IPS-NIHi7 (cell line): ENCODE results near the gene CELA2A.
"Not testable (repeated sequence)": the region's sequence is repeated elsewhere in the genome, so short reads cannot be mapped to it uniquely, and the experiment has no call there.

Experiments
- DNase-seq: peaks from one replicate; pipeline ENCODE4 v3.0.0; 2012; ENCODE audit warnings: mixed read lengths; ENCODE audit errors: extremely low spot score

The CELA2A gene

DNA sequence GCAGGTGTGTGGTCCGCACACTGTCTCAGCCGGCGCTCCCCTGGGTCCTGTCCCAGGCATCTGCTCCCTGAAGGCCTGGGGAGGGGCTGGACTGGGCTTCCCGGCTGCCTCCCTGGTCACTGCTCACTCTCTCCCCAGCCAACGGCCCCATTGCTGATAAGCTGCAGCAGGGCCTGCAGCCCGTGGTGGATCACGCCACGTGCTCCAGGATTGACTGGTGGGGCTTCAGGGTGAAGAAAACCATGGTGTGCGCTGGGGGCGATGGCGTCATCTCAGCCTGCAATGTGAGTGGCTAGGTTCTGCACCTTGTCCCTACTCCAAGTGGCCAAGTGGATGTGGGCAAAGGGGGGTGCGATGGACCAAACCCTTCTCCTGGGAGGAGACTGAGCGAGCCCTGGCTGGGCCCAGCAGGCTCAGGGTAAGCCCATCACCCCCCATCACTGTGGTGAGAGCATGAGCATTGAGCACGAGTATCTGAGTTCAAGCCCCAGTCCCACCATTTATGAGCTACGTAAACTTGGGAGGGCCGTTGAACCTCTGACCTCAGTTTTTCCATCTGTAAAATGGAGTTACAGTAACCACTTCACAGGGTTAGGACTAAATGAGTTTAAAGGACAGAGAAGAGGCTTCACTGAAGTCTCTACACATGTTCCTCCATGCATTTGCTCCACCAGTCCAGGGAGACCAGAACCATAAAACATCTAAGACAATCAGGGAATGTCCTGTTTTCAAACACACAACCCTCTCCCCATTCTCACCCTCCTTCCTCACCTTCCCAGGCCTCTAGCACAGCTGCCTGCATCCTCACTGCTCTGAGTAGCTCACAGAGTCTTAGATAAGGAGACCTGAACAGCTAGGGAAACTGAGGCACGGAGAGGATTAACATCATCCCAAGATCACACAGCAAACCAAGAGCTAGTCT, 11.8 kb upstream of the CELA2A start:
- no peak for DNase-seq

DNA sequence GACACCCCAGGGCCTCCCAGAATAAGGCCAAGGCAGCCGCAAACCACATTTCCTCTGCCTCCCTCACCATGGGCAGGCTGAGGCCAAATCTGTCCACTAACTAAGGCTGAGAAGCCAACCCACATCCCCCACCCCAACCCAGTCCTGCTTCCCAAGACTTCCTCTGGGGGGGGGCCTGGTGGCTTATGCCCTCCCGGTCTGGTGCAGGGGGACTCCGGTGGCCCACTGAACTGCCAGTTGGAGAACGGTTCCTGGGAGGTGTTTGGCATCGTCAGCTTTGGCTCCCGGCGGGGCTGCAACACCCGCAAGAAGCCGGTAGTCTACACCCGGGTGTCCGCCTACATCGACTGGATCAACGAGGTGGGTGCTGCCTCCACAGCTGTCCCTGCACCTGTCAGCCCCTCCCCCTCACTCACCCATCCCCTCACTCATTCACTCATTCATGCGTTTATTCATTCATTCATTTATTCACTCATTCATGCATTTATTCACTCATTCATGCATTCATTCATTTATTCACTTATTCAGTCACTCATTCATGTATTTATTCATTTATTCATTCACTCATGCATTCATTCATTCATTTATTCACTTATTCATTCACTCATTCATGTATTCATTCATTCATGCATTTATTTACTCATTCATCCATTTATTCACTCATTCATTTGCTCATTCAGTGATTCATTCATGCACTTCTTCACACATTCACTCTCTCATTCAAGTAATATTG, 11.0 kb upstream of the CELA2A start:
- DNase-seq: no peak

DNA sequence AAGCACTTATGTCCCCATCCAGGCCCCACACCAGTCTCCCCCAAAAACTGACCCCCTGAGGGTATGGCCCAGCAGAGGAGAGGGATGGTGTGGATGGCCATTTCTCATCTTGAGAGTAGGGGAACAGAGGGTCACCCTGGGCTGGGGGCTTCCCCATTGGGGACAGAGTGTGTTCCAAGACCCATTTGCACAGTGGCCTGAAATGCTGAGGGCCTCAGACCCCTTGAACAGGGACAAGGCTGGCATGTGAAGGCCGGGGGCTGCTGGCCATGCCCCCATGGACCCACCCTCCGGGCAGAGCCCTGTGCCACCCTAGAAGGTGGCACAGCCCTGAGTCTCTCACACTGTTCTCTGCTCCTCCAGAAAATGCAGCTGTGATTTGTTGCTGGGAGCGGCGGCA, 10.3 kb upstream of the CELA2A start:
- no peak for DNase-seq

DNA sequence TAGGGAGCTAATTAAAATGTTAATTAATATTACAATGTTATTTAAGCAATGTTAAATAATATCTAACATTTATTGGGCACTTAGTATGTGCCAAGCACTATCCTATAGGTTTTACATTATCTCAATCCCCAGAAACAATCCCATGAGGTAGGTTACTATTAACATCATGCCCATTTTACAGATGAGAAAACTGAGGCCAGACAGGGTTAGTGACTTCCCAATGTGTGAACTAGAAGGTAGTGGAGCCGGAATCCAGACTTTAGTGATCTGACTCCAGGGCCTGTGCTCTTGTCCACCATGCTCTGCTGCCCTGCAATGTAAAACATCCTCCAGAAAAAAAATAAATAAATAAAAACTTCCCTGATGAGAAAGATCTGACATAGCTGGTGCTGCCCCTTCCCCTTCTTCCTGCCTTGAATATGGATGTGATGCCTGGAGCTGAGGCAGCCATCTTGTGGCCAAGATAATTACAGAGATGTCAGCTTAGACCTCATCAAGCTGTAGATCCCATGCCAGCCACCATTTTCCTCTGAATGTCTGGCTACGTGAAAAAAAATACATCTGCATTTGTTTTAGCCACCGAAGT, 7.6 kb upstream of the CELA2A start:
- no peak for DNase-seq

DNA sequence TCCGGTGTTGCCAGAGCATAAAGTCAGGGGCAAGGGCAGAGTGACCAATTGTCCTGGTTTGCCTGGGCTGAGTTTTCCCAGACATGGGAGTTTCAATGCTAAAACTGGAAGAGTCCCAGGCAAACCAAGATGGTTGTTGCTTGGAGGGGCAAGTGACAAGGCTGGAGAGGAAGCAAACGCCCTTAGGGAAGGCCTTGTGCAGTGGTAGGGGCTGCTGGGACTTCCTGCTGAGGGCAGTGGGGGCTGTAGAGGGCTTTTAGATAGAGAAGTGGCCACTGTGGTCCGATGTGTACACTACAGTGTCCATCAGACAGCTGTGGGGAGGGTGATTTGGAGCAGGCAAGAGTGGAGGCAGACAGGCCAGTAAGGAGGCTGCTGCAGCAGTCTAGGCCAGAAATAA, 7.0 kb upstream of the CELA2A start:
- DNase-seq: no peak

GRCh38 chr1:15451014-15451722, 5.4 kb upstream of the CELA2A start:
- DNase-seq: no peak

GRCh38 chr1:15452216-15452615, 4.3 kb upstream of the CELA2A start:
- DNase-seq: no peak

DNA sequence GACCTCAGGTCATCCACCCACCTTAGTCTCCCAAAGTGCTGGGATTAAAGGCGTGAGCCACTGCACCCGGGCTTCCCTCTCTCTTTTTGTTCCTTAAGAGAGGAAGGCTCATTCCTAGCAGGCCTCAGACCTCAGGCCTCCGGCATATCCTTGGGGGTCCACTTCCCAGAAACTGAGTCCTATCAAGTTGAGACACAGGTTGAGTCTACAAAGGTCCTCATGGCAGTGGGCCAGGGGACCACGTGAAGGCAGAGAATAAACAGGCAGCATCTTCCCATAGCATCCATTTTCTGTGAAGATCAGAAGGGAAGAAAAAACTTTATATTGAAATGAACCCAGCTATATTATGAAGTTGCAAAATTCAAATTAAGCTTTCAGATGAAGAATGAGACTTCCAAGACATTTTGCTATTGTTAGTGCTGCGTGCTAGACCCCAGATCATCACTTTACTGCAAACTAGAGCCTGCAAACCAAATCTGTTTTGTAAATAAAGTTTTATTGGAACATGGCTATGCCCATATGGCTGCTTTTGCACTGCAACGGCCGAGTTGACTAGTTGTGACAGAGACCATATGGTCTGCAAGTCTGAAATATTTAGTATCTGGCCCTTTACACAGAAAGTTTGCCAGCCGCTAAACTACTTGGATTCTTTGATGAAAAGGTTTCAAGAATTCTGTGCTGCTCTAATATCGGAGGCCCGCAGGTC, 3.5 kb upstream of the CELA2A start:
- DNase-seq: no peak

DNA sequence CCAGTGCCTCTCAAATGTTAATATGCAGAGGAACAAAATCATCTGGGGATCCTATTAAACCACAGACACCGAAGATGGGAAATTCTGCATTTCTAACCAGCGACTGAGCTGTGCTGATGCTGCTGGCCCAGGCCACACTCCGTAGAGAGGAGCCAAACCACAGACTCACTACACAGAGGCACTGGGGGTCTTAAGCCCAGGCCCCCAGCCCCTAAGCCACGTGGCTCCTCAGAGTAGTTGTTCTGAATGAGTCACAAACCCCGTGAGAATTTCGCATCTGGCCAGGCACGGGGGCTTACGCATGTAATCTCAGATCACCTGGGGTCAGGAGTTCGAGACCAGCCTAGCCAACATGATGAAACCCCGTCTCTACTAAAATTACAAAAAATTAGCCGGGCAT, 2.8 kb upstream of the CELA2A start:
- DNase-seq: no peak

DNA sequence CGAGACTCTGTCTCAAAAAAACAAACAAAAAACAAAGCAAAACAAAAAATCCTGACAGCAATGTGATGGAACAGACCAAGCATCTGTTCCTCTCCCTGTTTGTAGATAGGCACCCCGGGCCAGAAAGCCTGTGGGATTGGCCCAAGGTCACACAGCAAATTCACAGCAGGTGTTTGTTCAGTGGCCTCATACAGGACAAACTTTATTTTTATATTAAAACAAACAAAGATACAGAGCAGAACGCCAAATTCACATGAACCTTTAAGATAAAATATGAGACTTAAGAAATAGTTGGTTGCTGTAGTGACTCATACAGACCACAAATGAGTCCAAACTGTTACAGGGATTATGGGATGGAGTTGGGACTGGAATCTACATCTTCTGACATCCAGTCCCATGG, 2.3 kb upstream of the CELA2A start:
- no peak for DNase-seq

DNA sequence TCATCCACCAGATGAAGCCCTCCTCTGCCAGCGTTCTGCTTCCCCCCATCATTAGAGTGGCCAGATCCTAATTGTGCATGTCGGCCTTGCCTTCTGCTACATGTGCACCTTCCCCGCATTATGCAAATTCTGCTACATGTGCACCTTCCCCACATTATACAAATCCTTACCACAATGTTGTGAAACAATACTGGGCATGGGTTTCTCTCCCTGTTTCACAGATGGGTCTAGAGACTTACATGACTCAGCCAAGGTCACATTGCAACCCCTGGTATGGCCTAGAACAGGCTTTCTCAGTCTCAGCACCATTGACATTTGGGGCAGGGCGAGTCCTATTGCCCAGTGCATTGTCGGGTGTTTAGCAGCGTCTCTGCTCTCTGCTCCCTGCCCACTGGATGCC, 1.0 kb upstream of the CELA2A start:
- no peak for DNase-seq

- DNase-seq: no peak
Measured at GRCh38 chr1:15457585-15457984, 1.1 kb downstream of the CELA2A start.

DNA sequence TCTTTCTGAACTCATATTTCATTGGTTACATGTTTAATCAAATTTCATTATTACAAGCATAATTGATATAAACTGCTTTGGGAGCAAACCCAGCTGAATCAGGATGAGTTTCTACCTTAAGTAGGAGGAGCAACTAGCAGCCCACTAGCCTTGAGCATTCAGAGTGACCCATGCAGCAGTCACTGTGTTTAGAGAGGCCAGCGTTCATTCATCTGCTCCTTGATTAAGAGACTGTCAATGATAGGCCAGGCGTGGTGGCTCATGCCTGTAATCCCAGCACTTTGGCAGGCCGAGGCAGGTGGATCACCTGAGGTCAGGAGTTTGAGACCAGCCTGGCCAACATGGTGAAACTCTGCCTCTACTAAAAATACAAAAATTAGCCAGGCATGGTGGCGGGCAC, 1.9 kb downstream of the CELA2A start:
- DNase-seq: not testable (repeated sequence)

DNA sequence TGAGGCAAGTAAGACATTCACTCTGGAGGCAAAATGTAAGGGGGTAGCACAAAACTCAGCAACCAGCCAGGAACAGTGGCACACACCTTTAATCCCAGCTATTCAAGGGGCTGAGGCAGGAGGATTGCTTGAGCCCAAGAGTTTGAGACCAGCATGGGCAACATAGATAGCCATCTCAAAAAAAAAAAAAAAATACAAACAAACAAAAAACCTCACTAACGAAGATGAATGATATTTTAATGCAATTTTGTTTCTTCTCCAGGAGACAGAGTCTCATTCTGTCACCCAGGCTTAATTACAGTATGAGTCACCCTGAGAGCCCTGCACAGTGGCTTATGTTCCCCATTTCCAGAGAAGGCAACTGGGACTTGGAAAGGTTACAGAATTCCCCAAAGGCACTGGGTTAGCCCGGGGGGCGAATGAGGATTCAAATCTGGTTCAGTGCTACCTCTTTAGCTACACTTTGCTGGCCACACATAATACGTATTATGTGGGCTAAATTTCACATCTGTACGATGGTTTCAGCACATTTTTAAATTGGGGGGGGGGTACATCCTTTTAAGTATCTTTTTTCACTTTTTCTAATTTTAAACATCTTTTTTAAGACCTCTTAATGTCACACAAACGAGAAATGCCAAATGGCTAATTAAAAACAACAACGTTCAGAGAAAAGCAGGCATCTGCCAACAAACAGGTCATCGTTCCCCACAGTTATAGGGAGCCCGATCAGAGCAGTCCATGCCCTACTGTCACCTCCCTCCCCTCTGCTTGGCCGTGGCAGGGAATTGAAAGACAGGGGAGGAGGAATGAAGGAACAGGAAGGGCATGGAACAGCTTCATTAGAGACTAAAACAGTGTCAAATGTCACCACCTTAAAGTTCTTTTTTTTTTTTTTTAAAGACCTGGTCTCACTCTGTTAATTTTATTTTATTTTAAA, 3.5 kb downstream of the CELA2A start:
- DNase-seq: no peak

GRCh38 chr1:15460708-15461095, 4.2 kb downstream of the CELA2A start:
- no peak for DNase-seq

DNA sequence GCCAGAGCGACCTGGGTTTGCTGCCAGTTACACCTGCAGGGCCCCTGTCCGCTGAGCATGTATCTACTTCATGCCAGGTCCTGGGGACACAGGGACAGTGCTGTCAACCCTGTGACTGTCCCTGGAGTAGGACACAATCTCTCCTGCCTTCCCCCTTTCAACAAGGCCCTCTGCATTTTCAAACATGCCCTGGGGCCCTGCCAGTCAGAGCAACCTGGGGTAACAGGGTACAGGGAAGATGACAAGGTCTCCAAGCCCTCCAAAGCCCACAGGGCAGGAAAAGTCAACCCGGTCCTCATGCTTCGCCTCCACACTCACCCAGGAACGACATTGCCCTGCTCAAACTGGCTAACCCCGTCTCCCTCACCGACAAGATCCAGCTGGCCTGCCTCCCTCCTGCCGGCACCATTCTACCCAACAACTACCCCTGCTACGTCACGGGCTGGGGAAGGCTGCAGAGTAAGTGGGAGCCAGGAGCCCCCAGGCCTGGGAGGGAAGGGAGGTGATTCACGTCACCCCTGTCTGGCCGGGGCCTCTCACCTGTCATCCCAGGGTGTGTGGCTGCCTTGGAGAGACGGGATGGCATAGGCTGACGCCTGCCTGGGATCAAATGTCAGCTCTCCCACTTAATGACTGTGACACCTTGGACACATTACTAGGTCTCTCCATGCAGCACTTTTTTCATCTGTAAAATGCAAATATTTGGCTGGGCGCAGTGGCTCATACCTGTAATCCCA, 6.7 kb downstream of the CELA2A start:
- DNase-seq: not testable (repeated sequence)

DNA sequence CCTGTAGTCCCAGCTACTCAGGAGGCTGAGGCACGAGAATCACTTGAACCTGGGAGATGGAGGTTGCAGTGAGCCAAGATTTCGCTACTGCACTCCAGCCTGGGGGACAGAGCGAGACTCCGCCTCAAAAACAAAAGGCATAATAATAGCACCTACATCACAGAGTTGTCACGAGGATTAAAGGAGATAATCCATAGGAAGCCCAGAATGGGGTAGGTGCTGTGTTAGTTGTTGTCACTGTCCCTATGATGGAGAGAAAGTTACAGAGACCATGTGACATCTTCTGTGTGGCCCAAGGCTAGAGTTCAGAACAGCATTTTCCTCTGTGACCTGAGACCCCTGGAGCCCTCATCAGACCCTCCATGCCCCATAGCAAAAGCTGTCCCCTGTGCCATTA, 7.4 kb downstream of the CELA2A start:
- not testable (repeated sequence) for DNase-seq

DNA sequence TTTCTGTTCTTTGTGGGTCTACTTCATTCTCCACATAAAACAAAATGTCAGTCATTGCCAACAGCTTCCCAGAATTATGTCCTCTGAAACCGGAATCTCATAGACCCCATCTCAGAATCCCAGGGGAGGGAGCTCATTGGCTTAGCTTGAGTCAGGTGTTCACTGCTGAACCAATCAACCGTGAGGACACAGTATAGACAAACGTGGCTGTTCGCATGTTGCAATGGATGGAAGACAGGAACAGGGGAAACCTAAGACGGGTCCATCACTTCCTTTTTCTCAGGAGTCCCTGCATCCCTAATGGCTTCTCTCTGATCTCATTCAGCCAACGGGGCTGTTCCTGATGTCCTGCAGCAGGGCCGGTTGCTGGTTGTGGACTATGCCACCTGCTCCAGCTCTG, 9.1 kb downstream of the CELA2A start:
- DNase-seq: no peak

- not testable (repeated sequence) for DNase-seq
Measured at GRCh38 chr1:15466955-15467625, 10.6 kb downstream of the CELA2A start.
